ENCODE measurements around the gene POC1A. TPM values are rescaled to one million over a fixed set of nuclear protein-coding genes. Genes with fewer than 3 reads are reported as not detected.

The POC1A gene
- total and polyA plus RNA-seq, 2 donors (not counting 1 experiment from before 2014, with no cell fraction given), result 1.7 to 2.8 TPM

DNA sequence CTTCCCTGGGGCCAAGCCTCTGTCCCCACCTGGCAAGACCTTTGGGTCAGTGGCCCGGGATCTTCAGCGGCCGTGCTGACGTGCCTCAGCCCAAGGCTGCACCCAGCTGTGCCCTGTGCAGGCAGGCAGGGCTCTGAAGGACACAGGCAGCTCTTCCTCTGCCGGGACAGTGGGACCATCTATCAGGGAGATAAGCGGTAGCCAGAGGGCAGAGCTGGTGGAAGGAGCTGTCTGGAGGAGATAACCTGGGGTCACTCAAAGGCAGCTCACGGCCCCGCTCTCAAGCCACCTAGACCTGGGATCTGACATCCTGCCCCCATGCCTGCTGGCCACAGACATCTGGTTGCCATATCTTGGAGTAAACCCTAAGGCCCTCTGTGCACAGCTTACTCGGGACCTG, 125.2 kb downstream of the POC1A start:
- DNase-seq, result no peak
- no peaks in the 10 kb centered on the region for H3K9me3 Mint-ChIP-seq (ENCODE audit: insufficient read depth)
- Histone ChIP-seq H2AFZ (ENCODE audit: insufficient read depth, low read depth, low read length, poor library complexity, severe bottlenecking) (no peak overlapping the region), H3K27ac (ENCODE audit: low read length in 2 of 2) (no peak overlapping the region), H4K20me1 (ENCODE audit: control insufficient read depth, insufficient read depth, low read length, poor library complexity, severe bottlenecking) (no peaks in the 10 kb centered on the region), H3K27me3 (replicated peaks in 1 of 4; ENCODE audit: control extremely low read depth in 1 of 4, control insufficient read depth in 3 of 4, insufficient read depth in 4 of 4, low read length in 3 of 4) (no peaks in the 10 kb centered on the region), H3K9ac (ENCODE audit: low read length) (no peak overlapping the region), H3K4me1 (ENCODE audit: control insufficient read depth in 2 of 2, insufficient read depth in 2 of 2, low read length in 2 of 2) (peaks cover 4% of the 10 kb centered on the region in 2 donors), H3K9me3 (ENCODE audit: control extremely low read depth in 1 of 3, control insufficient read depth in 2 of 3, insufficient read depth in 1 of 3, low read length in 2 of 3) (no peaks in the 10 kb centered on the region), H3K79me2 (ENCODE audit: control insufficient read depth, insufficient read depth, low read length) (no peaks in the 10 kb centered on the region), H3K4me3 (ENCODE audit: control extremely low read depth in 1 of 5, extremely low read depth in 1 of 5, insufficient read depth in 1 of 5, low read depth in 2 of 5, low read length in 4 of 5) (no peak overlapping the region), H3K4me2 (replicated peaks; ENCODE audit: low read depth, low read length, poor library complexity, severe bottlenecking) (no peak overlapping the region), H3K36me3 (replicated peaks in 1 of 2; ENCODE audit: control extremely low read depth in 1 of 2, control insufficient read depth in 1 of 2, extremely low read depth in 1 of 2, insufficient read depth in 2 of 2, low read length in 1 of 2) (no peaks in the 10 kb centered on the region)
- ChIA-PET POLR2A (no interaction called here), CTCF (no interaction called here)
- WGBS (ENCODE audit: insufficient coverage), result 91% methylated on average over 9 of the region's 9 CpGs
- H3K27me3 Mint-ChIP-seq, result peaks cover 4% of the 10 kb centered on the region
- H3K27ac Mint-ChIP-seq, result no peak overlapping the region
- intact Hi-C loops (cut with micrococcal nuclease), result no loop called here
- TF ChIP-seq, protein P1, sequence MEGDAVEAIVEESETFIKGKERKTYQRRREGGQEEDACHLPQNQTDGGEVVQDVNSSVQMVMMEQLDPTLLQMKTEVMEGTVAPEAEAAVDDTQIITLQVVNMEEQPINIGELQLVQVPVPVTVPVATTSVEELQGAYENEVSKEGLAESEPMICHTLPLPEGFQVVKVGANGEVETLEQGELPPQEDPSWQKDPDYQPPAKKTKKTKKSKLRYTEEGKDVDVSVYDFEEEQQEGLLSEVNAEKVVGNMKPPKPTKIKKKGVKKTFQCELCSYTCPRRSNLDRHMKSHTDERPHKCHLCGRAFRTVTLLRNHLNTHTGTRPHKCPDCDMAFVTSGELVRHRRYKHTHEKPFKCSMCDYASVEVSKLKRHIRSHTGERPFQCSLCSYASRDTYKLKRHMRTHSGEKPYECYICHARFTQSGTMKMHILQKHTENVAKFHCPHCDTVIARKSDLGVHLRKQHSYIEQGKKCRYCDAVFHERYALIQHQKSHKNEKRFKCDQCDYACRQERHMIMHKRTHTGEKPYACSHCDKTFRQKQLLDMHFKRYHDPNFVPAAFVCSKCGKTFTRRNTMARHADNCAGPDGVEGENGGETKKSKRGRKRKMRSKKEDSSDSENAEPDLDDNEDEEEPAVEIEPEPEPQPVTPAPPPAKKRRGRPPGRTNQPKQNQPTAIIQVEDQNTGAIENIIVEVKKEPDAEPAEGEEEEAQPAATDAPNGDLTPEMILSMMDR (IDR thresholded peaks at IDR 0.05), result no peak
- no peak for TF ChIP-seq EZH2 (IDR thresholded peaks at IDR 0.05; ENCODE audit: borderline replicate concordance, insufficient read depth, low read depth, low read length, poor library complexity, severe bottlenecking)
- H3K4me1 Mint-ChIP-seq, result peaks cover 9% of the 10 kb centered on the region
- ATAC-seq (ENCODE audit: low read depth), result no peak
- H3K4me3 Mint-ChIP-seq, result no peak overlapping the region

GRCh38 chr3:52028572-52028971, 125.7 kb downstream of the POC1A start:
- CTCF ChIA-PET, result no interaction called here
- no peak for TF ChIP-seq EZH2 (IDR thresholded peaks at IDR 0.05; ENCODE audit: borderline replicate concordance, insufficient read depth, low read depth, low read length, poor library complexity, severe bottlenecking)
- TF ChIP-seq, protein P1 (IDR thresholded peaks at IDR 0.05), result no peak

More at GRCh38 chr3:52028572-52028971, 125.7 kb downstream of the POC1A start:
- no peak for DNase-seq
- intact Hi-C loops (cut with micrococcal nuclease), result no loop called here
- H3K36me3 ChIP-seq (replicated peaks in 1 of 2; ENCODE audit: control extremely low read depth in 1 of 2, control insufficient read depth in 1 of 2, extremely low read depth in 1 of 2, insufficient read depth in 2 of 2, low read length in 1 of 2), result no peaks in the 10 kb centered on the region
- H3K27me3 Mint-ChIP-seq, result peaks cover 4% of the 10 kb centered on the region
- H3K4me2 ChIP-seq (replicated peaks; ENCODE audit: low read depth, low read length, poor library complexity, severe bottlenecking), result no peak overlapping the region
- H3K9me3 ChIP-seq (ENCODE audit: control extremely low read depth in 1 of 3, control insufficient read depth in 2 of 3, insufficient read depth in 1 of 3, low read length in 2 of 3), result no peaks in the 10 kb centered on the region
- H3K79me2 ChIP-seq (ENCODE audit: control insufficient read depth, insufficient read depth, low read length), result no peaks in the 10 kb centered on the region
- H4K20me1 ChIP-seq (ENCODE audit: control insufficient read depth, insufficient read depth, low read length, poor library complexity, severe bottlenecking), result no peaks in the 10 kb centered on the region
- no peak for ATAC-seq (ENCODE audit: low read depth)
- H3K4me3 ChIP-seq (ENCODE audit: control extremely low read depth in 1 of 5, extremely low read depth in 1 of 5, insufficient read depth in 1 of 5, low read depth in 2 of 5, low read length in 4 of 5), result no peak overlapping the region
- no peaks in the 10 kb centered on the region for H3K9me3 Mint-ChIP-seq (ENCODE audit: insufficient read depth)
- POLR2A ChIA-PET, result no interaction called here
- H3K4me1 Mint-ChIP-seq, result peaks cover 13% of the 10 kb centered on the region
- H3K27ac Mint-ChIP-seq, result no peak overlapping the region
- H3K27ac ChIP-seq (ENCODE audit: low read length in 2 of 2), result no peak overlapping the region
- WGBS (ENCODE audit: insufficient coverage), result 96% methylated on average over 9 of the region's 12 CpGs
- H3K4me3 Mint-ChIP-seq, result no peak overlapping the region
- no peaks in the 10 kb centered on the region for H3K27me3 ChIP-seq (replicated peaks in 1 of 4; ENCODE audit: control extremely low read depth in 1 of 4, control insufficient read depth in 3 of 4, insufficient read depth in 4 of 4, low read length in 3 of 4)
- H3K9ac ChIP-seq (ENCODE audit: low read length), result no peak overlapping the region
- no peak overlapping the region for H2AFZ ChIP-seq (ENCODE audit: insufficient read depth, low read depth, low read length, poor library complexity, severe bottlenecking)
- H3K4me1 ChIP-seq (ENCODE audit: control insufficient read depth in 2 of 2, insufficient read depth in 2 of 2, low read length in 2 of 2), result peaks cover 9% of the 10 kb centered on the region in 2 donors
